K562 (cell line): ENCODE measurements around the gene ING4. TPM values are rescaled to one million over a fixed set of nuclear protein-coding genes. Genes with fewer than 3 reads are reported as not detected.
A peak's percentile ranks its signal among the peaks of the same experiment; 100 is the strongest.

Experiments used
- DNMT1 ChIP-seq: fragments of 450-650 bp; IDR thresholded peaks from 2 replicates; pipeline ENCODE4 v1.6.1; 2016; ENCODE audit warnings: antibody characterized with exemption, mild to moderate bottlenecking
- HNRNPH1 ChIP-seq: fragments of 200-400 bp; formaldehyde crosslinking; optimal IDR thresholded peaks from 2 replicates; pipeline ENCODE3; 2017; ENCODE audit warnings: low read depth, mild to moderate bottlenecking, low read length, moderate library complexity
- HNRNPUL1 ChIP-seq: fragments of 200-400 bp; formaldehyde crosslinking; IDR thresholded peaks from 2 replicates; pipeline ENCODE4 v1.6.1; 2017; ENCODE audit warnings: low read length
- NBN ChIP-seq: fragments of 450-650 bp; IDR thresholded peaks from 2 replicates; pipeline ENCODE4 v1.6.1; 2016; ENCODE audit warnings: low read depth, mild to moderate bottlenecking
- PATZ1 ChIP-seq: fragments of 250-450 bp; sonication (Bioruptor Pico); IDR thresholded peaks from 2 replicates; pipeline ENCODE4 v1.5.0; 2020; ENCODE audit warnings: mild to moderate bottlenecking, borderline replicate concordance
- TAF7 ChIP-seq: fragments of 450-650 bp; IDR thresholded peaks from 2 replicates; pipeline ENCODE4 v1.6.1; 2016; ENCODE audit warnings: missing genetic modification characterization, missing compliant biosample characterization
- ZNF764 ChIP-seq: fragments of 250-450 bp; sonication (Bioruptor Pico); IDR thresholded peaks from 2 replicates; pipeline ENCODE4 v1.4.0; 2020; ENCODE audit warnings: low read depth, mild to moderate bottlenecking, moderate library complexity
- polyA plus RNA-seq, 8 experiments: library from polyadenylated mRNA; depleted of rRNA in 4 of 8; stranded (reverse) in 5 of 8; unstranded in 3 of 8; fragments of >200 nt; fragmentation: Nextera tagmentation in 2 of 8; fragmentation: Illumina TruSeq in 1 of 8; extraction: Ambion mirVana in 2 of 8; extraction: Trizol in 1 of 8; gene quantifications; 2 replicates each; pipeline versions ENCODE4 v1.2.1 to v1.2.3, GENCODE V29; 2011 to 2014; ENCODE audit warnings: inconsistent platforms in 1 of 8, missing spikeins in 1 of 8
- total RNA-seq, 7 experiments: library from RNA; depleted of rRNA in 6 of 7; stranded (reverse); fragments of >200 nt in 6 of 7; fragmentation: Illumina TruSeq in 2 of 7; extraction: Trizol in 2 of 7; gene quantifications; 2 replicates each; pipeline versions ENCODE4 v1.2.1 to v1.2.3, GENCODE V29; 2011 to 2021; ENCODE audit warnings: low replicate concordance in 1 of 7
- TF ChIP-seq, protein P1 (sequence below): fragments of 150-350 bp; IDR thresholded peaks from 2 replicates; pipeline ENCODE4 v1.6.1; 2014; ENCODE audit warnings: low read depth, mild to moderate bottlenecking, low read length, borderline replicate concordance

ING4 gene
- total and polyA plus RNA-seq, 9 of the 15 experiments (the other 6 are each of a cell fraction or from before 2014, with no cell fraction given) = 6.6 to 30.2 (median 15.7) TPM

DNA sequence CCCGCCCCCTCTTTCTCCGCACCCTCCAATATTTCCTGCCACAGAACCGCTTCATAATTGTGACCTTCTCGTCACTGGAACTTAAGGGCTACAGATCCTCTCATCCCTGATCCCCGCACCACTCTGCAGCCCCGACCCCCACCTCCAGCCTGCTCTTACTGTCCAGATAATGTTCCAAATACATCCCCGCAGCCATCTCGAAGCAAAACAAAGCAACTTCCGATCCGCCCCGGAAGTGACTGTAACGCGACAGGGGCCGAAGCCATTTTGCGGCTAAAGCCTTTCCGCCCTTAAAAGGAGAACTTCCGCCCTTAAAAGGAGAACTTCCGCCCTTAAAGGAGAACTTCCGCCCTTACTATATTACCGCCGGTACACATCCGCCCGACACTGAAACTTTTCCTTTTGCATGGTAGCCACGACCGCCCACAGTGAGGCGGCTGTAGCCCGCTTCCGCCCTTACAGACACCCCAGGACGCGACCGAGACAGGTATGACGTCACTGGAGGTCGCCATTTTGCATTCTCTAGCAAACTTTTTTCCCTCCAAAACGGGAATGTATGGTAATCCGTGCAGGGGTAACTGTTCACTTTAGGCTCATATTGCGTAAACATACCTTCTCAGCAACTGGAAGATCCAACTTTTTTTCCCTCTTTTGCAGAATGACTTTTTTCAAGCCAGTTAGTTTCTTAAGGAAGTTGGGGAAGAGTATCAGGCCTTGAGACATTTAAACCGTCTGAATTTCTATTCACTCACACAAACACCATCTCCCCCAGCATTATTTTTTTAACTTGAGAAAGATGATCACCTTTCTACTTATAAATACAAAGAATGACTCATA is at the start of gene ING4 (continued):
- TF ChIP-seq, protein P1, sequence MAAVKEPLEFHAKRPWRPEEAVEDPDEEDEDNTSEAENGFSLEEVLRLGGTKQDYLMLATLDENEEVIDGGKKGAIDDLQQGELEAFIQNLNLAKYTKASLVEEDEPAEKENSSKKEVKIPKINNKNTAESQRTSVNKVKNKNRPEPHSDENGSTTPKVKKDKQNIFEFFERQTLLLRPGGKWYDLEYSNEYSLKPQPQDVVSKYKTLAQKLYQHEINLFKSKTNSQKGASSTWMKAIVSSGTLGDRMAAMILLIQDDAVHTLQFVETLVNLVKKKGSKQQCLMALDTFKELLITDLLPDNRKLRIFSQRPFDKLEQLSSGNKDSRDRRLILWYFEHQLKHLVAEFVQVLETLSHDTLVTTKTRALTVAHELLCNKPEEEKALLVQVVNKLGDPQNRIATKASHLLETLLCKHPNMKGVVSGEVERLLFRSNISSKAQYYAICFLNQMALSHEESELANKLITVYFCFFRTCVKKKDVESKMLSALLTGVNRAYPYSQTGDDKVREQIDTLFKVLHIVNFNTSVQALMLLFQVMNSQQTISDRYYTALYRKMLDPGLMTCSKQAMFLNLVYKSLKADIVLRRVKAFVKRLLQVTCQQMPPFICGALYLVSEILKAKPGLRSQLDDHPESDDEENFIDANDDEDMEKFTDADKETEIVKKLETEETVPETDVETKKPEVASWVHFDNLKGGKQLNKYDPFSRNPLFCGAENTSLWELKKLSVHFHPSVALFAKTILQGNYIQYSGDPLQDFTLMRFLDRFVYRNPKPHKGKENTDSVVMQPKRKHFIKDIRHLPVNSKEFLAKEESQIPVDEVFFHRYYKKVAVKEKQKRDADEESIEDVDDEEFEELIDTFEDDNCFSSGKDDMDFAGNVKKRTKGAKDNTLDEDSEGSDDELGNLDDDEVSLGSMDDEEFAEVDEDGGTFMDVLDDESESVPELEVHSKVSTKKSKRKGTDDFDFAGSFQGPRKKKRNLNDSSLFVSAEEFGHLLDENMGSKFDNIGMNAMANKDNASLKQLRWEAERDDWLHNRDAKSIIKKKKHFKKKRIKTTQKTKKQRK = no peak
- TF ChIP-seq HNRNPUL1 (no peak), TAF7 (tag) (peak; percentile 62; the same call in 1 of the 2 replicates), HNRNPH1 (no peak), DNMT1 (peak; percentile 94), PATZ1 (CRISPR knock-in tag) (no peak), NBN (peak; percentile 96), ZNF764 (CRISPR knock-in tag) (no peak)
